Liver (tissue), 2 donors: ENCODE measurements around the gene NDUFB7.
"Not testable (repeated sequence)": the region's sequence is repeated elsewhere in the genome, so short reads cannot be mapped to it uniquely, and the experiment has no call there.

Experiments used
- YY1 ChIP-seq: IDR thresholded peaks from 2 replicates; pipeline ENCODE4 v1.6.1; 2016; ENCODE audit warnings: antibody characterized with exemption, mild to moderate bottlenecking
- TF ChIP-seq, protein P1 (sequence below): IDR thresholded peaks from 2 replicates; pipeline ENCODE4 v1.6.1; 2016; ENCODE audit warnings: antibody characterized with exemption
- TF ChIP-seq, protein P2 (sequence below): fragments of 150-350 bp; IDR thresholded peaks from 2 replicates; pipeline ENCODE4 v1.5.1; 2017; ENCODE audit warnings: improper control_type of control experiment, low read depth, low read length; ENCODE audit not compliant: missing input control
- donor health status: healthy.

DNA sequence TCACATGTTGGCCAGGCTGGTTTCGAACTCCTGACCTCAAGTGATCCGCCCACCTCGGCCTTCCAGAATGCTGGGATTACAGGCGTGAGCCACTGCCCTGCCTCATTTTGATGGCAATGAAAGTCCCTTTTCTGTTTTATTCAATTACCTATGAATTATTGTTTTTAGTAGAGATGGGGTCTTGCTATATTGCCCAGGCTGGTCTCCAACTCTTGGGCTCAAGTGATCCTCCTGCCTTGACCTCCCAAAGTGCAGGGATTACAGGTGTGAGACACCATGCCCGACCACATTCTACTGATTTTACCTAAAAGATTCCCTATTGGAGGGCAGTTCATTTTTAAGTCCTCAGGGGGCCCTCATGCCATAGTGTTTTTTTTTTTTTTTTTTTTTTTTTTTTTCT lies 29.9 kb downstream of the NDUFB7 start:
- TF ChIP-seq, protein P1, sequence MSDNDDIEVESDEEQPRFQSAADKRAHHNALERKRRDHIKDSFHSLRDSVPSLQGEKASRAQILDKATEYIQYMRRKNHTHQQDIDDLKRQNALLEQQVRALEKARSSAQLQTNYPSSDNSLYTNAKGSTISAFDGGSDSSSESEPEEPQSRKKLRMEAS, result not testable (repeated sequence)
- TF ChIP-seq, protein P2, sequence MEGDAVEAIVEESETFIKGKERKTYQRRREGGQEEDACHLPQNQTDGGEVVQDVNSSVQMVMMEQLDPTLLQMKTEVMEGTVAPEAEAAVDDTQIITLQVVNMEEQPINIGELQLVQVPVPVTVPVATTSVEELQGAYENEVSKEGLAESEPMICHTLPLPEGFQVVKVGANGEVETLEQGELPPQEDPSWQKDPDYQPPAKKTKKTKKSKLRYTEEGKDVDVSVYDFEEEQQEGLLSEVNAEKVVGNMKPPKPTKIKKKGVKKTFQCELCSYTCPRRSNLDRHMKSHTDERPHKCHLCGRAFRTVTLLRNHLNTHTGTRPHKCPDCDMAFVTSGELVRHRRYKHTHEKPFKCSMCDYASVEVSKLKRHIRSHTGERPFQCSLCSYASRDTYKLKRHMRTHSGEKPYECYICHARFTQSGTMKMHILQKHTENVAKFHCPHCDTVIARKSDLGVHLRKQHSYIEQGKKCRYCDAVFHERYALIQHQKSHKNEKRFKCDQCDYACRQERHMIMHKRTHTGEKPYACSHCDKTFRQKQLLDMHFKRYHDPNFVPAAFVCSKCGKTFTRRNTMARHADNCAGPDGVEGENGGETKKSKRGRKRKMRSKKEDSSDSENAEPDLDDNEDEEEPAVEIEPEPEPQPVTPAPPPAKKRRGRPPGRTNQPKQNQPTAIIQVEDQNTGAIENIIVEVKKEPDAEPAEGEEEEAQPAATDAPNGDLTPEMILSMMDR, result not testable (repeated sequence)
- not testable (repeated sequence) for TF ChIP-seq YY1
